ENCODE results near the gene AKR7A2. TPM values are rescaled to one million over a fixed set of nuclear protein-coding genes. Genes with fewer than 3 reads are reported as not detected.

Gene AKR7A2
- total RNA-seq, 4 donors from 2014 or later = 51.6 to 73.6 (median 59.0) TPM

DNA sequence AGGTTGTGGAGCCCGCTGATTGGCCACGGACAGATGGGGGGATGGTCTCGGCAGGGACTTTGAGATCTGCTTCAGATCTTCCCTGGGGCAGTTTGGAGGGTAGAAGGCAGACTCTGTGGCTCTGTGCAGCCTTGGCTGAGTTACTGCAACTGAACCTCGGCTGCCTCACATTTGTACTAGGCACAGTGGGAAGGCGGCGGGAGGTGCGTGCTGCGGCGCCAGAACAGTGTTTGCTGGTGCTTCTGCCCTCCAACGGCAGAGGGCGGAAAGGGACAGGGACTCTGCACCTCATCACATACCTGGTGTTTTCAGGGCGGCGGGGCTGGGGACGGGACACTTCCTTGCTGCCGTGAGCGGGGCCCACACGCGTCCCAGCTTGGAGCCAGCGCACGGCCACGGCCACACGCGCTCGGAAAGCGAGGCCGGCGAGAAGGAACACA lies 26.4 kb upstream of the AKR7A2 start:
- TF ChIP-seq, protein P1, sequence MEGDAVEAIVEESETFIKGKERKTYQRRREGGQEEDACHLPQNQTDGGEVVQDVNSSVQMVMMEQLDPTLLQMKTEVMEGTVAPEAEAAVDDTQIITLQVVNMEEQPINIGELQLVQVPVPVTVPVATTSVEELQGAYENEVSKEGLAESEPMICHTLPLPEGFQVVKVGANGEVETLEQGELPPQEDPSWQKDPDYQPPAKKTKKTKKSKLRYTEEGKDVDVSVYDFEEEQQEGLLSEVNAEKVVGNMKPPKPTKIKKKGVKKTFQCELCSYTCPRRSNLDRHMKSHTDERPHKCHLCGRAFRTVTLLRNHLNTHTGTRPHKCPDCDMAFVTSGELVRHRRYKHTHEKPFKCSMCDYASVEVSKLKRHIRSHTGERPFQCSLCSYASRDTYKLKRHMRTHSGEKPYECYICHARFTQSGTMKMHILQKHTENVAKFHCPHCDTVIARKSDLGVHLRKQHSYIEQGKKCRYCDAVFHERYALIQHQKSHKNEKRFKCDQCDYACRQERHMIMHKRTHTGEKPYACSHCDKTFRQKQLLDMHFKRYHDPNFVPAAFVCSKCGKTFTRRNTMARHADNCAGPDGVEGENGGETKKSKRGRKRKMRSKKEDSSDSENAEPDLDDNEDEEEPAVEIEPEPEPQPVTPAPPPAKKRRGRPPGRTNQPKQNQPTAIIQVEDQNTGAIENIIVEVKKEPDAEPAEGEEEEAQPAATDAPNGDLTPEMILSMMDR (IDR thresholded peaks at IDR 0.05) = no peak
- ATAC-seq (ENCODE audit: low FRiP score) = no peak
- DNase-seq (ENCODE audit: low spot score) = no peak

GRCh38 chr1:19337289-19337688 lies 25.3 kb upstream of the AKR7A2 start:
- DNase-seq (ENCODE audit: low spot score) (no peak), ATAC-seq (ENCODE audit: low FRiP score) (no peak)
- TF ChIP-seq, protein P1 (IDR thresholded peaks at IDR 0.05) = no peak

DNA sequence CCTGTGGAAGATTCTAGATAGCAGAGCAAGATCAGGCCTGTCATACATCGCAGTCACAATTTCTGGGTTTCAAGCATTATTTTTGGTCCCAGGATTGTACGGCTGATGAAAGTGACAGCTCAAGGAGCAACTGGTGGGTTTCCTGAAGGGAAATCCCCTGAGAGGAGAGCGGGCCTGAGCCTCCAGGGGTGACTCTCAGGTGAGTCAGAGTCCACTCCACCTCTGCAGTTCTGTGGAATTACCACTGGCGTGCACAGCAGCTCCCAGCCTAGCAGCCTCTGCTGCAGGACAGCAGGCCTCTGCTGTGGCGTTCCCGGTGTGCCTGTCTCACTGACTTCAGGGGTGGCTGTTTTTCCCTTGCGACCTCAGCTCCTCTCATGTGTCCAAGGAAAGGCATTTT lies 24.6 kb upstream of the AKR7A2 start:
- TF ChIP-seq, protein P1 (IDR thresholded peaks at IDR 0.05) = no peak
- DNase-seq (ENCODE audit: low spot score) = no peak
- ATAC-seq (ENCODE audit: low FRiP score) = no peak

DNA sequence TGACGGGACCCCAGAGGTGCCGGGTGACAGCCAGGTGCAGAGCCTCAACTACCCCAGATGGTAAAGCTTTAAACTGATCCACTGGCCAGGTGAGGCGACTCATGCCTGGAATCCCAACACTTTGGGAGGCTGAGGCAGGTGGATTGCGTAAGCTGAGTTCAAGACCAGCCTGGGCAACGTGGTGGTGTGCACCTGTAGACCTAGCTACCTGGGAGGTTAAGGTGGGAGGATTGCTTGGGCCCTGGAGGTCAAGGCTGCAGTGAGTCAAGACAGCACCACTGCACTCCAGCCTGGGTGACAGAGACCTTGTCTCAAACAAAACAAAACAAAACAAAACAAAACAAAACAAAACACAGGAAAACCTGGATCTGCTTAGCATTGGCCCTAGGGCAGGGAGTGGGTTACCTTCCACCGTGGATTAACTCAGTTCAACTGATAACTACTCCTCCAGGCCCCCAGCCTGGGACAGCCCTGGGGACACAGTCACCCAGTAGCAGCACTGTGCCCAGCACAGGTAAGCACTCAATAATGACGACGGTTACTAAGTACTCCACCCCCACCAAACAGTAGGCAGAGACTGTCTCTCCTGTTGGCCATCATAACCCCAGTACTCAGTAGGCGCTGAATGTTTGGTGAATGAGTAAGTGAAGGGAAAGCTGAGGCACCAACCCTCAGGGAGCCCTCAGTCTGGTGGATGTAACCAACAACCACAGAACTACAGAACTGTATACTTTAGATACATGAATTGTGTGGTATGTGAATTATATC lies 21.8 kb upstream of the AKR7A2 start:
- TF ChIP-seq, protein P1 (IDR thresholded peaks at IDR 0.05) = no peak
- DNase-seq (ENCODE audit: low spot score) = no peak
- ATAC-seq (ENCODE audit: low FRiP score) = no peak

DNA sequence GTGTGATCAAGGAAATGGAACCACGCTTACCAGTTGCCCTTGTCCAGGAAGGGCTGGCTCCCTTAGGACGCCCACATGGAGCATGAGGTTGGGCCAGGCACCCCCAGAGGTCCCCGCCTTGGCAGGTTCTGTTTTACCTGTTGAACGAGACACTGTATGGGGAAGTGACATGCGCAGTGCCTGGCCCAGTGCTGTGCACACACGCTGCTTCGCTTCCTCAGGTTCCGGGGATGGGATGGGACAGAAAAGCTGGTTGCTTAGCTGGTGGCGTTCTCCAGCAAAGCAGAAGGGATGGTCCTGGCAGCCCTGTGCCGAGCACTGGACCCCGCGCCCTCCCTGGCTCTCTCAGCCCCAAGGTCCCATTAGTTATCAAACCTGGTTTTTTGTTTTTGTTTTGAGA lies 20.9 kb upstream of the AKR7A2 start:
- DNase-seq (ENCODE audit: low spot score) (no peak), ATAC-seq (ENCODE audit: low FRiP score) (no peak)
- TF ChIP-seq, protein P1 (IDR thresholded peaks at IDR 0.05) = no peak

DNA sequence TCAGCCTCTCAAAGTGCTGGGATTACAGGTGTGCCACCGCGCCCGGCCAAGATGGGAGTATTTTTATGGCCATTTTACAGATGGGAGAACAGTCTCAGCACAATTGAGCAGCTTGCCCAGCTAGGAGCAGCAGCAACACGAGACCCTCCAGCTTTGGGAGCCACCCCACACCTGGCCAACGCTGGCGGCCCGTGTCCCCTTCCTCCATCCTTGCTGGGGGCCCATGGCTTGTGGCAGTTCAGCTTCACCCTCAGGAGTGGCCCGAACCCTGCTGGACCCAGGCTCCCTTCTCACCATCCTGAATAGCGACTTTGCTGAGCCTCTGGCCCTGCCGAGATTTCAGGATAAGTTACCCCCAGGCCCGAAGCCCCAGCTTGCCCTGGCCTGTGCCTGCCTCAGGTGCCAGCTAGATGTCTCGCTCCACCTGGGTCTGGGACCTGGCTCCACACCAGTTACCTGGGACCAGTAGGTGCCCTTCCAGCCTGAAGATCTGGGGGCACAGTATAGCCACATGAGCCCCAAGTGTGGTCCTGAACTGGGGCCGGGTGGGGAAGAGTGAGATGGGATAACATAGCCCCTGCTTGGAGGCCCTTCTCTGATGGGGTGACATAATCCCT lies 19.4 kb upstream of the AKR7A2 start:
- ATAC-seq (ENCODE audit: low FRiP score) (no peak), DNase-seq (ENCODE audit: low spot score) (no peak)
- TF ChIP-seq, protein P1 (IDR thresholded peaks at IDR 0.05) = no peak

Data from omental fat pad (tissue), 4 donors.